ENCODE results near the gene THSD7A. TPM values are rescaled to one million over a fixed set of nuclear protein-coding genes. Genes with fewer than 3 reads are reported as not detected.

Gene THSD7A
- total RNA-seq, 1 donor from 2014 or later: 3.5 TPM

GRCh38 chr7:11551470-11551869 is 280.5 kb downstream of the THSD7A start:
- Histone ChIP-seq H3K9ac (ENCODE audit: low read length) (no peak overlapping the region), H3K36me3 (ENCODE audit: insufficient read depth, low read length) (no peaks in the 10 kb centered on the region), H3K27ac (ENCODE audit: low read depth, low read length) (no peak overlapping the region), H4K20me1 (ENCODE audit: insufficient read depth, low read length) (no peaks in the 10 kb centered on the region), H3K9me3 (ENCODE audit: insufficient read depth, low read depth, low read length) (no peaks in the 10 kb centered on the region), H3K27me3 (ENCODE audit: insufficient read depth, low read length) (no peaks in the 10 kb centered on the region), H3K4me3 (ENCODE audit: insufficient read depth, low read depth, low read length) (no peak overlapping the region), H2AFZ (ENCODE audit: low read depth, low read length) (no peak overlapping the region), H3K4me2 (ENCODE audit: low read length) (no peak overlapping the region), H3K4me1 (ENCODE audit: insufficient read depth, low read length) (no peaks in the 10 kb centered on the region), H3K79me2 (ENCODE audit: insufficient read depth, low read length) (no peaks in the 10 kb centered on the region)
- no peak for DNase-seq (ENCODE audit: low read depth)
- Mint-ChIP-seq H3K27ac (ENCODE audit: unreplicated experiment) (no peak overlapping the region), H3K4me3 (ENCODE audit: unreplicated experiment) (no peak overlapping the region), H3K4me1 (ENCODE audit: low read depth, unreplicated experiment) (peaks cover 7% of the 10 kb centered on the region), H3K36me3 (ENCODE audit: low read depth, unreplicated experiment) (no peaks in the 10 kb centered on the region), H3K9me3 (ENCODE audit: unreplicated experiment) (peaks cover 3% of the 10 kb centered on the region), H3K27me3 (ENCODE audit: low read depth, unreplicated experiment) (no peaks in the 10 kb centered on the region)
- FAIRE-seq: no peak
- TF ChIP-seq EZH2 (IDR thresholded peaks at IDR 0.05; ENCODE audit: insufficient read depth, low read length): no peak
- no peak for TF ChIP-seq CTCF (IDR thresholded peaks at IDR 0.05; ENCODE audit: insufficient read depth, low read depth, low read length)

GRCh38 chr7:11548532-11548931 is 283.5 kb downstream of the THSD7A start:
- peaks cover 3% of the 10 kb centered on the region for H3K9me3 Mint-ChIP-seq (ENCODE audit: unreplicated experiment)
- Histone ChIP-seq H3K36me3 (ENCODE audit: insufficient read depth, low read length) (no peaks in the 10 kb centered on the region), H4K20me1 (ENCODE audit: insufficient read depth, low read length) (no peaks in the 10 kb centered on the region), H2AFZ (ENCODE audit: low read depth, low read length) (no peak overlapping the region), H3K4me2 (ENCODE audit: low read length) (no peak overlapping the region), H3K79me2 (ENCODE audit: insufficient read depth, low read length) (no peaks in the 10 kb centered on the region), H3K9ac (ENCODE audit: low read length) (no peak overlapping the region), H3K27me3 (ENCODE audit: insufficient read depth, low read length) (no peaks in the 10 kb centered on the region), H3K4me1 (ENCODE audit: insufficient read depth, low read length) (no peaks in the 10 kb centered on the region), H3K27ac (ENCODE audit: low read depth, low read length) (no peak overlapping the region), H3K9me3 (ENCODE audit: insufficient read depth, low read depth, low read length) (no peaks in the 10 kb centered on the region), H3K4me3 (ENCODE audit: insufficient read depth, low read depth, low read length) (no peak overlapping the region)
- no peaks in the 10 kb centered on the region for H3K27me3 Mint-ChIP-seq (ENCODE audit: low read depth, unreplicated experiment)
- TF ChIP-seq CTCF (IDR thresholded peaks at IDR 0.05; ENCODE audit: insufficient read depth, low read depth, low read length): no peak
- no peak for TF ChIP-seq EZH2 (IDR thresholded peaks at IDR 0.05; ENCODE audit: insufficient read depth, low read length)
- H3K4me3 Mint-ChIP-seq (ENCODE audit: unreplicated experiment): no peak overlapping the region
- no peaks in the 10 kb centered on the region for H3K36me3 Mint-ChIP-seq (ENCODE audit: low read depth, unreplicated experiment)
- no peak overlapping the region for H3K27ac Mint-ChIP-seq (ENCODE audit: unreplicated experiment)
- peaks cover 7% of the 10 kb centered on the region for H3K4me1 Mint-ChIP-seq (ENCODE audit: low read depth, unreplicated experiment)
- peak; percentile 20 for FAIRE-seq
- no peak for DNase-seq (ENCODE audit: low read depth)

- no peak for FAIRE-seq
- H4K20me1 ChIP-seq (ENCODE audit: insufficient read depth, low read length): no peaks in the 10 kb centered on the region
- H3K27me3 Mint-ChIP-seq (ENCODE audit: low read depth, unreplicated experiment): no peaks in the 10 kb centered on the region
These were observed 290.7 kb downstream of the THSD7A start for GRCh38 chr7:11541330-11541729.

More at GRCh38 chr7:11541330-11541729, 290.7 kb downstream of the THSD7A start:
- Mint-ChIP-seq H3K27ac (ENCODE audit: unreplicated experiment) (no peak overlapping the region), H3K36me3 (ENCODE audit: low read depth, unreplicated experiment) (peaks cover 2% of the 10 kb centered on the region), H3K4me1 (ENCODE audit: low read depth, unreplicated experiment) (peaks cover 19% of the 10 kb centered on the region), H3K4me3 (ENCODE audit: unreplicated experiment) (no peak overlapping the region), H3K9me3 (ENCODE audit: unreplicated experiment) (peaks cover 3% of the 10 kb centered on the region)
- H3K4me3 ChIP-seq (ENCODE audit: insufficient read depth, low read depth, low read length): no peak overlapping the region
- TF ChIP-seq EZH2 (IDR thresholded peaks at IDR 0.05; ENCODE audit: insufficient read depth, low read length): no peak
- DNase-seq (ENCODE audit: low read depth): no peak
- H3K4me2 ChIP-seq (ENCODE audit: low read length): no peak overlapping the region
- no peaks in the 10 kb centered on the region for H3K27me3 ChIP-seq (ENCODE audit: insufficient read depth, low read length)
- H3K27ac ChIP-seq (ENCODE audit: low read depth, low read length): no peak overlapping the region
- no peak overlapping the region for H2AFZ ChIP-seq (ENCODE audit: low read depth, low read length)
- no peaks in the 10 kb centered on the region for H3K36me3 ChIP-seq (ENCODE audit: insufficient read depth, low read length)
- no peaks in the 10 kb centered on the region for H3K4me1 ChIP-seq (ENCODE audit: insufficient read depth, low read length)
- H3K79me2 ChIP-seq (ENCODE audit: insufficient read depth, low read length): no peaks in the 10 kb centered on the region
- no peaks in the 10 kb centered on the region for H3K9me3 ChIP-seq (ENCODE audit: insufficient read depth, low read depth, low read length)
- H3K9ac ChIP-seq (ENCODE audit: low read length): no peak overlapping the region
